Smooth muscle cell (in vitro differentiated cells): ENCODE results near the gene PDE8A. TPM values are rescaled to one million over a fixed set of nuclear protein-coding genes. Genes with fewer than 3 reads are reported as not detected.

Source experiments
- DNase-seq: peaks from one replicate; lab custom pipeline; 2025; ENCODE audit not compliant: unreplicated experiment; lab: John Stamatoyannopoulos, UW
- H2AFZ ChIP-seq: fragments of 200-600 bp; sonication (generic); 2 replicates; pipeline ENCODE4 v1.6.0; 2016; ENCODE audit warnings: antibody characterized with exemption, low read depth, mild to moderate bottlenecking
- H3F3A ChIP-seq: fragments of 200-600 bp; sonication (generic); 2 replicates; pipeline ENCODE4 v1.6.0; 2017; ENCODE audit warnings: antibody characterized with exemption, low read depth
- H3K27ac ChIP-seq: fragments of 200-600 bp; sonication (generic); 2 replicates; pipeline ENCODE4 v1.5.1; 2016; ENCODE audit warnings: low read depth, mild to moderate bottlenecking
- H3K27me3 ChIP-seq: fragments of 200-600 bp; sonication (generic); 2 replicates; pipeline ENCODE4 v1.6.1; 2016; ENCODE audit warnings: low read depth, mild to moderate bottlenecking
- H3K36me3 ChIP-seq: fragments of 200-600 bp; sonication (generic); 2 replicates; pipeline ENCODE4 v1.5.1; 2016; ENCODE audit warnings: low read depth
- H3K4me1 ChIP-seq: fragments of 200-600 bp; sonication (generic); 2 replicates; pipeline ENCODE4 v1.5.1; 2016; ENCODE audit warnings: low read depth
- H3K4me2 ChIP-seq: fragments of 200-600 bp; sonication (generic); 2 replicates; pipeline ENCODE4 v1.6.0; 2016; ENCODE audit warnings: mild to moderate bottlenecking
- H3K4me3 ChIP-seq: fragments of 200-600 bp; sonication (generic); 2 replicates; pipeline ENCODE4 v1.5.1; 2016; ENCODE audit warnings: mild to moderate bottlenecking
- H3K79me2 ChIP-seq: fragments of 200-600 bp; sonication (generic); 2 replicates; pipeline ENCODE4 v1.6.0; 2016; ENCODE audit warnings: low read depth, mild to moderate bottlenecking
- H3K9ac ChIP-seq: fragments of 200-600 bp; sonication (generic); 2 replicates; pipeline ENCODE4 v1.6.0; 2016; ENCODE audit warnings: low read depth
- H3K9me3 ChIP-seq: fragments of 200-600 bp; sonication (generic); replicated peaks from 2 replicates; pipeline ENCODE4 v1.5.1; 2016; ENCODE audit warnings: low read depth
- H4K20me1 ChIP-seq: fragments of 200-600 bp; sonication (generic); 2 replicates; pipeline ENCODE4 v1.6.0; 2016; ENCODE audit warnings: low read depth
- CTCF ChIP-seq: fragments of 200-600 bp; sonication (generic); IDR thresholded peaks from 2 replicates; pipeline ENCODE4 v1.5.1; 2017; ENCODE audit warnings: borderline replicate concordance, mild to moderate bottlenecking, antibody characterized with exemption; ENCODE audit not compliant: insufficient read depth, poor library complexity, severe bottlenecking
- WGBS: methylation state at CpG from one replicate; pipeline ENCODE4 v1.1.7; 2016; ENCODE audit warnings: low lambda C conversion rate; 5-methylcytosine and 5-hydroxymethylcytosine counted together
- polyA plus RNA-seq: library from polyadenylated mRNA; unstranded; fragments of >200 nt; fragmentation: Nextera tagmentation; extraction: Ambion mirVana; gene quantifications from 2 replicates; pipeline ENCODE4 v1.2.1, GENCODE V29; 2016
- total RNA-seq: library from RNA; depleted of rRNA; stranded (reverse); fragments of >200 nt; gene quantifications from 2 replicates; pipeline ENCODE4 v1.2.3, GENCODE V29; 2014

PDE8A gene
- total and polyA plus RNA-seq, 2 experiments from 2014 or later = 5.5 to 19.8 TPM

GRCh38 chr15:85025516-85026251, 44.0 kb downstream of the PDE8A start:
- no peak overlapping the region for H3K4me2 ChIP-seq
- no peaks in the 10 kb centered on the region for H3F3A ChIP-seq
- peaks cover 28% of the 10 kb centered on the region for H3K4me1 ChIP-seq
- DNase-seq = no peak
- TF ChIP-seq CTCF = no peak
- H3K9ac ChIP-seq = no peak overlapping the region
- H3K9me3 ChIP-seq = no peaks in the 10 kb centered on the region
- 92% methylated on average over 4 of the region's 4 CpGs for WGBS
- no peaks in the 10 kb centered on the region for H3K36me3 ChIP-seq
- H4K20me1 ChIP-seq = peaks cover 76% of the 10 kb centered on the region
- H3K4me3 ChIP-seq = no peak overlapping the region
- no peak overlapping the region for H2AFZ ChIP-seq
- no peaks in the 10 kb centered on the region for H3K27me3 ChIP-seq
- peaks cover 38% of the 10 kb centered on the region for H3K79me2 ChIP-seq
- H3K27ac ChIP-seq = no peak overlapping the region

DNA sequence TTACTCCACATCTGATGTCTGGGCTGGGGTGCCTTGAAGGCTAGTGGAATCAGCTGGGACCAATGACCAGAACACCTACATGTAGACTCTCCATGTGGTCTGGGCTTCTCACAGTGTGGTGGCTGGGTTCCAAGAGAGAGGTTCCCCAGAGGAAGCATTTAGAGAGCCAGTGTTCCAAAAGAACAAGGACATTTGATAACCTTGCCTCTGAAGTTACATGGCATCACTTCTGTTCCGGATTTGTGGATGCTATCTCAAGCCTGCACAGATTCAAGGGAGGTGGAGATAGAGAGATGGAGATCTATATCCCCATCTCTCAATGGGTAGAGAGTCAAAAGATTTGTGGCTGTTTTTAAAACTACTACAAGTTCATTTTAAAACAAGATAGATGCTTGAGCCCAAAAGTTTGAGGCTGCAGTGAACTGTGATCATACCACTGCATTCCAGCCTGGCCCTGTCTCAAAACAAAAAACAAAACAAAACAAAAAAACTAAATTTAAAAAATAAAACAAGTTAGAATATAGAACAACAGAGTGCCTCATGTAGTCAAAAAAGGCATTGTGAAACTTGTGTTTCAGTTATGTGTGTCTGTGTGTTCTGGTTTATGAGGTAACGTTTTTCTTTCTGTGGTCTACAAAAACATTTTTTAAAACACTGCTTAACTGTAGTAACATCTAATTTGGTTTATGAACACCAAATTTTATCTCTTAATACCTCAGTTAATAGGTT, 44.8 kb downstream of the PDE8A start:
- peaks cover 74% of the 10 kb centered on the region for H4K20me1 ChIP-seq
- H3K4me2 ChIP-seq = no peak overlapping the region
- no peak overlapping the region for H3K9ac ChIP-seq
- peaks cover 36% of the 10 kb centered on the region for H3K79me2 ChIP-seq
- H3K27ac ChIP-seq = no peak overlapping the region
- no peaks in the 10 kb centered on the region for H3F3A ChIP-seq
- no peak for TF ChIP-seq CTCF
- no peaks in the 10 kb centered on the region for H3K9me3 ChIP-seq
- H3K27me3 ChIP-seq = no peaks in the 10 kb centered on the region
- no peak overlapping the region for H2AFZ ChIP-seq
- no peak overlapping the region for H3K4me3 ChIP-seq
- H3K4me1 ChIP-seq = peaks cover 30% of the 10 kb centered on the region
- DNase-seq = no peak
- WGBS = 85% methylated on average over 2 of the region's 2 CpGs
- H3K36me3 ChIP-seq = no peaks in the 10 kb centered on the region

DNA sequence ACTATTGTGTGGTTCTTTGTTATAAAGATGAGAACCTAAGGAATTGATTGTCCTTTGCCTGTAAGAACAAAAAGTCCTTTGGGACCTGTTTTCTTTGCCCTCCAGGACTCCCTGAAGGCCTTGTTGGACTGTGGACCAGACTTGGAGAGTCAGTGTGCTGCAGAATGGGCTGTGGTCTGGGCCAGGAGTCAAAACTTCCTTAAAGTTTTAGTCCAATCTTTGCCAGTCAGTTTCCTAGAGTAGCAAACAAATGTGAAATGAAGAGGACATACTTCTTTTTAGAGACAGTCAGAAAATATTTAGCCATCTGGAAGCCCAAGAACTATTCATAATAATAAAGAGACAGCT, 45.4 kb downstream of the PDE8A start:
- Histone ChIP-seq H2AFZ (no peak overlapping the region), H3K27me3 (no peaks in the 10 kb centered on the region), H3K79me2 (peaks cover 39% of the 10 kb centered on the region), H3K4me2 (no peak overlapping the region), H3K9me3 (no peaks in the 10 kb centered on the region), H3K4me3 (no peak overlapping the region), H3F3A (no peaks in the 10 kb centered on the region), H3K36me3 (no peaks in the 10 kb centered on the region), H3K9ac (no peak overlapping the region), H3K27ac (no peak overlapping the region), H4K20me1 (peaks cover 75% of the 10 kb centered on the region), H3K4me1 (peaks cover 30% of the 10 kb centered on the region)
- DNase-seq = no peak
- no peak for TF ChIP-seq CTCF
